SK-N-SH treated with all-trans-retinoic acid at 6 μM for 48 hours (cell line): ENCODE results near the gene SLC25A39.

ENCODE experiments used
- ARNTL ChIP-seq: fragments of 450-650 bp; formaldehyde crosslinking; IDR thresholded peaks from 2 replicates; pipeline ENCODE4 v1.5.0; 2020; ENCODE audit warnings: low read depth, mild to moderate bottlenecking, moderate library complexity, borderline replicate concordance
- CREB5 ChIP-seq: fragments of 250-450 bp; sonication (Bioruptor Pico); IDR thresholded peaks from 2 replicates; pipeline ENCODE4 v1.5.1; 2020; ENCODE audit warnings: low read depth, mild to moderate bottlenecking, moderate library complexity
- GLIS3 ChIP-seq: fragments of 250-450 bp; sonication (Bioruptor Pico); IDR thresholded peaks from 2 replicates; pipeline ENCODE4 v1.5.0; 2020; ENCODE audit warnings: mild to moderate bottlenecking, moderate library complexity
- PATZ1 ChIP-seq: fragments of 250-450 bp; sonication (Bioruptor Pico); IDR thresholded peaks from 2 replicates; pipeline ENCODE4 v1.8.0; 2020; ENCODE audit warnings: mild to moderate bottlenecking, moderate library complexity, borderline replicate concordance
- PPARA ChIP-seq: fragments of 250-450 bp; sonication (Bioruptor Pico); IDR thresholded peaks from 2 replicates; pipeline ENCODE4 v1.5.0; 2020; ENCODE audit warnings: mild to moderate bottlenecking, borderline replicate concordance
- SNAI2 ChIP-seq: fragments of 250-450 bp; sonication (Bioruptor Pico); IDR thresholded peaks from 2 replicates; pipeline ENCODE4 v1.5.0; 2020; ENCODE audit warnings: mild to moderate bottlenecking, moderate library complexity
- TCF4 ChIP-seq: fragments of 250-450 bp; sonication (Bioruptor Pico); IDR thresholded peaks from 2 replicates; pipeline ENCODE4 v1.8.0; 2021; ENCODE audit warnings: mild to moderate bottlenecking, moderate library complexity, borderline replicate concordance
- TOX ChIP-seq: fragments of 250-450 bp; sonication (Bioruptor Pico); IDR thresholded peaks from 2 replicates; pipeline ENCODE4 v1.8.0; 2021; ENCODE audit warnings: mild to moderate bottlenecking, moderate library complexity, borderline replicate concordance
- ZC3H10 ChIP-seq: fragments of 250-450 bp; sonication (Bioruptor Pico); IDR thresholded peaks from 2 replicates; pipeline ENCODE4 v1.5.1; 2021; ENCODE audit warnings: mild to moderate bottlenecking, moderate library complexity
- ZFP3 ChIP-seq: fragments of 250-450 bp; sonication (Bioruptor Pico); IDR thresholded peaks from 2 replicates; pipeline ENCODE4 v1.5.0; 2020; ENCODE audit warnings: mild to moderate bottlenecking, moderate library complexity
- ZFP30 ChIP-seq: fragments of 450-650 bp; formaldehyde crosslinking; IDR thresholded peaks from 2 replicates; pipeline ENCODE4 v1.5.0; 2022; ENCODE audit warnings: mild to moderate bottlenecking, moderate library complexity
- ZNF565 ChIP-seq: fragments of 450-650 bp; formaldehyde crosslinking; conservative IDR thresholded peaks from 2 replicates; pipeline ENCODE4 v1.5.0; 2020; ENCODE audit warnings: low read depth, mild to moderate bottlenecking, moderate library complexity
- ZNF70 ChIP-seq: fragments of 450-650 bp; formaldehyde crosslinking; IDR thresholded peaks from 2 replicates; pipeline ENCODE4 v1.5.0; 2020; ENCODE audit warnings: mild to moderate bottlenecking, moderate library complexity
- ZNF8 ChIP-seq: fragments of 450-650 bp; formaldehyde crosslinking; IDR thresholded peaks from 2 replicates; pipeline ENCODE4 v1.5.0; 2020; ENCODE audit warnings: mild to moderate bottlenecking, moderate library complexity

GRCh38 chr17:44297975-44298374 is 26.6 kb downstream of the SLC25A39 start:
- TF ChIP-seq CREB5 (CRISPR knock-in tag) (no peak), GLIS3 (CRISPR knock-in tag) (no peak), ARNTL (CRISPR knock-in tag) (no peak), ZFP3 (CRISPR knock-in tag) (no peak), ZC3H10 (CRISPR knock-in tag) (no peak), ZNF8 (no peak), ZNF70 (CRISPR knock-in tag) (no peak), ZNF565 (no peak), PATZ1 (CRISPR knock-in tag) (no peak), TCF4 (CRISPR knock-in tag) (no peak), PPARA (CRISPR knock-in tag) (no peak), SNAI2 (CRISPR knock-in tag) (no peak), ZFP30 (CRISPR knock-in tag) (no peak), TOX (CRISPR knock-in tag) (no peak)
